Hematopoietic multipotent progenitor cell treated with erythropoietin and hydrocortisone succinate and interleukin-3 and kit ligand, for 8 days (in vitro differentiated cells): Measurements from ENCODE around the gene MYBL2.
A peak's percentile ranks its signal among the peaks of the same experiment; 100 is the strongest.
"Not testable (repeated sequence)": the region's sequence is repeated elsewhere in the genome, so short reads cannot be mapped to it uniquely, and the experiment has no call there.

Experiments
- DNase-seq: peaks from one replicate; pipeline ENCODE4 v3.0.0-alpha.2; 2015

The MYBL2 gene

GRCh38 chr20:43752561-43753301 is 85.8 kb downstream of the MYBL2 start:
- peak; percentile 20 for DNase-seq

GRCh38 chr20:43755390-43755789 is 88.5 kb downstream of the MYBL2 start:
- no peak for DNase-seq

- DNase-seq, result no peak
Measured at GRCh38 chr20:43755851-43756250, 88.9 kb downstream of the MYBL2 start.

- DNase-seq, result not testable (repeated sequence)
Measured at GRCh38 chr20:43757888-43758287, 91.0 kb downstream of the MYBL2 start.

GRCh38 chr20:43761386-43762340 is 94.7 kb downstream of the MYBL2 start:
- DNase-seq, result no peak

- DNase-seq, result no peak
Measured at GRCh38 chr20:43762911-43763310, 96.0 kb downstream of the MYBL2 start.

- DNase-seq, result no peak
Measured at GRCh38 chr20:43765916-43766315, 99.0 kb downstream of the MYBL2 start.
